OCI-LY1 (cell line): ENCODE data around the gene RBMS3.

Experiments used
- CTCF ChIP-seq: fragments of 200-600 bp; sonication (generic), shearing (Covaris generic); IDR thresholded peaks from 2 replicates; pipeline ENCODE4 v1.5.1; 2017; ENCODE audit warnings: mild to moderate bottlenecking, antibody characterized with exemption, low read length, moderate library complexity, mixed read lengths
- EZH2 ChIP-seq: fragments of 200-600 bp; sonication (generic), shearing (Covaris generic); IDR thresholded peaks from 2 replicates; pipeline ENCODE4 v1.8.0; 2017; ENCODE audit warnings: borderline replicate concordance, mixed run types, mild to moderate bottlenecking, antibody characterized with exemption, low read length, moderate library complexity, mixed read lengths

DNA sequence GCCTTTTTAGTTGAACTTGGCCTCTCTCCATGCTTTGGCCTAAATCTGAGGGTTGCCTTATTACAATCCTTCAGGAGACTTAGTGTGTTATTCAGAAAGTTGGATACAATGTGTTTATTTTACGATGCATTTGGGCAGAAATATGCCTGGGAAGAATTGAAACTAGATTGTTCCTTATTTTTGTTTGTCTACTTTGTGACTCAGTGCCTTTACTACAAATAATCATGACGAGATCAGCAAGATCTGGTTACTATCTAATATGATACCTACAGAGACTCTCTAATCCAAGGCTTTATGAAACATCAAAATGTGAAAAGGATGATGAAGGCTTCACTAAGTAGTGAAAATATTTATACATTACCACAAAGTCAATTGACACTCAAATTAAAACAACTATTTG, 82.2 kb downstream of the RBMS3 start:
- no peak for TF ChIP-seq CTCF
- TF ChIP-seq EZH2, result no peak
